Left lung (tissue), 10 donors: ENCODE measurements around the gene ZNF423. TPM values are rescaled to one million over a fixed set of nuclear protein-coding genes. Genes with fewer than 3 reads are reported as not detected.
A peak's percentile ranks its signal among the peaks of the same experiment; 100 is the strongest.

Source experiments
- ATAC-seq: fragments of 200-7000 bp; cut with Tn5 transposase; one replicate; pipeline ENCODE4 v1.9.1; 2020; ENCODE audit warnings: moderate library complexity
- DNase-seq, 4 donors: peaks; one replicate each; pipeline ENCODE4 v3.0.0-alpha.2; 2013 to 2020
- H3K27ac ChIP-seq, 2 donors: fragments of 200-600 bp; sonication (generic) in 1 of 2; one replicate each; pipeline versions ENCODE4 v1.5.0 to v1.8.0; 2020 to 2021
- H3K27me3 ChIP-seq, 2 donors: fragments of 200-600 bp; sonication (generic) in 1 of 2; one replicate each; pipeline versions ENCODE4 v1.5.0 to v1.8.0; 2020 to 2021
- H3K36me3 ChIP-seq, 2 donors: fragments of 200-600 bp; sonication (generic) in 1 of 2; one replicate each; pipeline versions ENCODE4 v1.5.0 to v1.8.0; 2020 to 2021
- H3K4me1 ChIP-seq, 2 donors: fragments of 200-600 bp; one replicate each; pipeline ENCODE4 v1.8.0; 2021
- H3K4me3 ChIP-seq, 2 donors: fragments of 200-600 bp; sonication (generic) in 1 of 2; one replicate each; pipeline versions ENCODE4 v1.5.0 to v1.8.0; 2020 to 2021; ENCODE audit warnings: mild to moderate bottlenecking in 1 of 2
- H3K9me3 ChIP-seq, 2 donors: fragments of 200-600 bp; sonication (generic) in 1 of 2; one replicate each; pipeline versions ENCODE4 v1.5.0 to v1.8.0; 2020 to 2021
- CTCF ChIP-seq, 2 donors: fragments of 200-600 bp; sonication (generic) in 1 of 2; IDR thresholded peaks; one replicate each; pipeline versions ENCODE4 v1.5.0 to v1.8.0; 2021; ENCODE audit warnings: antibody characterized with exemption in 2 of 2
- intact Hi-C, 2 donors: fragments of 100-400 bp; cut with DNase I; formaldehyde crosslinking; loops; one replicate each; pipeline versions ENCODE4 v1.11.2 to v1.14.2; 2022
- polyA plus RNA-seq, 6 donors: library from polyadenylated mRNA; unstranded; fragments of 120-200 nt; gene quantifications; one replicate each; pipeline ENCODE4 v1.2.1, GENCODE V29; 2013; ENCODE audit not compliant: insufficient read length in 6 of 6
- total RNA-seq, 2 donors: library from RNA; stranded (reverse); fragmentation: NEBNext Ultra II Directional; extraction: Animal tissue kit (Norgen Biotek cat#: 25700); gene quantifications; one replicate each; pipeline ENCODE4 v1.2.1, GENCODE V29; 2021
- donor health status: DM: no; HTN: yes; CAD: no.
- donor health status: DM: no; HTN: no; CAD: no.

ZNF423 gene
- total and polyA plus RNA-seq, 8 donors, result 7.8 to 30.5 (median 26.6) TPM

DNA sequence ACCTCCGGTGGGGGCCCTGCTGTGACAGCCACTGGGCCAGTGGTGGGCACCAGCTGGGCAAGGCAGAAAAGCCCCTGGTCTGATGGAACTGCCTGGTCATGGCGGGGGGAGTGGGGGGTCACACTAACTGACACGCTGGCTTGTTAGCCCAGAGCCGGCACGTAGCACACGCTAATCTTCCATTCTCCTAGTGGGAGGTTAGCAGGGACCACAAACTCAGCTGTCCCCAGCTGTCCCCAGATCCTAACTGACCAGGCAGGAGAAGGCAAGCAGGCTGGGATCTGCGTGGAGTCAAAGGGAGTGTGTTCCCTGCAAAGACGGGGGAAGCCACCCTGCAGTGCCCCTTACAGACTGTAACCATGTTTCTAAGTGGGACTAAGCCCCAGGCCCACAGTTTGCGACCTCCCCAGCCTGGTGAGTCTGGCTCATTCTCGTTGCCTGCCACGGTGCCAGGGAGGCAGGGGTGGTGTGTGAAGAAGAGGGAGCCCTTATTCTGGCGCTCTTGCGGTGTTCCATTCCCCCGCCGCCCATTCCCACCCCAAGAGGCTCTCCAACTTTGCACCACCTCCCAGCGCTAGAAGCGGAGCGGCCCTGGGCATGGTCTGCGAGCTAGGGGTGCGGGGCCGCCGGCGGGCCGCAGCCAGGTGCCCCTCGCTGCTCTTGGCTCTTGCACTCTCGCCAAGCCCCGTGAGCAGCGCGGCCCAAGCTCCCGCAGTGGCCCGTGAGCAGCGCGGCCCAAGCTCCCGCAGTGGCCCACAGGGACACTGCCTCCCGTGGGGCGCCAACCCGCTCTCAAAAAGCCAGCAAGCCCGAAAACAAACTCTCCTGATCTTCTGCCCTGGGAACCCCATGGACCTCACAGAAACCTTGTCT, 12.1 kb upstream of the ZNF423 start:
- intact Hi-C loops, result no loop called here
- DNase-seq (peak in 1 of 4 donors; percentile 27), ATAC-seq (no peak)
- TF ChIP-seq CTCF (IDR thresholded peaks at IDR 0.05), result no peak
- no peaks in the 10 kb centered on the region for H3K4me1 ChIP-seq
- no peaks in the 10 kb centered on the region for H3K36me3 ChIP-seq
- H3K4me3 ChIP-seq, result no peak overlapping the region
- H3K27ac ChIP-seq, result no peak overlapping the region
- no peaks in the 10 kb centered on the region for H3K27me3 ChIP-seq
- no peaks in the 10 kb centered on the region for H3K9me3 ChIP-seq

- no peak overlapping the region for H3K4me3 ChIP-seq
- no peak for DNase-seq
- H3K27ac ChIP-seq, result no peak overlapping the region
- TF ChIP-seq CTCF (IDR thresholded peaks at IDR 0.05), result no peak
- no peaks in the 10 kb centered on the region for H3K4me1 ChIP-seq
- H3K36me3 ChIP-seq, result no peaks in the 10 kb centered on the region
- peaks cover 0 to 5% of the 10 kb centered on the region in 2 donors for H3K27me3 ChIP-seq
- no peaks in the 10 kb centered on the region for H3K9me3 ChIP-seq
- intact Hi-C loops, result no loop called here
- no peak for ATAC-seq
Measured at GRCh38 chr16:49867234-49867633, 11.3 kb upstream of the ZNF423 start.

- Histone ChIP-seq H3K9me3 (no peaks in the 10 kb centered on the region), H3K27ac (no peak overlapping the region), H3K36me3 (no peaks in the 10 kb centered on the region), H3K4me3 (no peak overlapping the region), H3K4me1 (no peaks in the 10 kb centered on the region), H3K27me3 (peaks cover 0 to 10% of the 10 kb centered on the region in 2 donors)
- intact Hi-C loops, result no loop called here
- TF ChIP-seq CTCF (IDR thresholded peaks at IDR 0.05), result no peak
- DNase-seq (peak in 1 of 4 donors; percentile 41), ATAC-seq (no peak)
Measured at GRCh38 chr16:49866595-49867071, 10.7 kb upstream of the ZNF423 start.

DNA sequence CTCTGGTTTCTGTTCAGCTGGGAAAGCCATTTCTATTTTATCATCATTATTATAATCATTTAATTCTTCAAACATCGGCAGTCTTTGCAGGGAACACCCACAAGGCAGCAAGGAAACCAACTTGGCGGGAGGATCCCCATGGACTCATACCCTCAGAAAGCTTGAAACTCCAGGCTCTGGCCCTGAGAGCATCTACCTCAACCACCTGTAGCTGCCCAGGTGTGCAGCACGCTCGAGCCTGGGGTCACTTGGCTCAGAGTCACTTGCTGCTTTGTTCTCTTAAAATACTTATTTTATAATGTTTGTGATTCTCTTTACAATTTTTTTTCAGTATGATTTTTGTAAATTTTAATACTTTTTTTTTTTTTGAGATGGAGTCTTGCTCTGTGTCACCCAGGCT, 6.8 kb upstream of the ZNF423 start:
- intact Hi-C loops, result no loop called here
- H3K4me1 ChIP-seq, result peaks cover under 1 to 12% of the 10 kb centered on the region in 2 donors
- H3K27me3 ChIP-seq, result peaks cover 12 to 48% of the 10 kb centered on the region in 2 donors
- no peak for ATAC-seq
- no peak overlapping the region for H3K4me3 ChIP-seq
- no peak for DNase-seq
- no peak for TF ChIP-seq CTCF (IDR thresholded peaks at IDR 0.05)
- H3K9me3 ChIP-seq, result no peaks in the 10 kb centered on the region
- no peaks in the 10 kb centered on the region for H3K36me3 ChIP-seq
- no peak overlapping the region for H3K27ac ChIP-seq

- Histone ChIP-seq H3K27me3 (peaks cover 12 to 60% of the 10 kb centered on the region in 2 donors), H3K4me3 (no peak overlapping the region), H3K9me3 (no peaks in the 10 kb centered on the region), H3K36me3 (no peaks in the 10 kb centered on the region), H3K27ac (no peak overlapping the region), H3K4me1 (peaks cover 4 to 20% of the 10 kb centered on the region in 2 donors)
- no peak for ATAC-seq
- intact Hi-C loops, result no loop called here
- TF ChIP-seq CTCF (IDR thresholded peaks at IDR 0.05), result no peak
- no peak for DNase-seq
Measured at GRCh38 chr16:49861299-49861698, 5.4 kb upstream of the ZNF423 start.
